GM23338 (cell line): ENCODE measurements around the gene GEMIN2. TPM values are rescaled to one million over a fixed set of nuclear protein-coding genes. Genes with fewer than 3 reads are reported as not detected.

Source experiments
- ATAC-seq: fragments of 200-7000 bp; cut with Tn5 transposase; 3 replicates; pipeline ENCODE4 v1.9.1; 2020
- DNase-seq: peaks from one replicate; pipeline ENCODE4 v3.0.0-alpha.2; 2015; ENCODE audit warnings: low spot score
- H2AFZ ChIP-seq: fragments of 200-600 bp; sonication (generic); 2 replicates; pipeline ENCODE4 v1.8.0; 2016; ENCODE audit warnings: antibody characterized with exemption, mild to moderate bottlenecking, moderate library complexity
- H3F3A ChIP-seq: fragments of 200-600 bp; sonication (generic); replicated peaks from 2 replicates; pipeline ENCODE4 v1.8.0; 2017; ENCODE audit warnings: antibody characterized with exemption, mixed run types, low read depth
- H3K27ac ChIP-seq: fragments of 200-600 bp; sonication (generic); 2 replicates; pipeline ENCODE4 v1.6.1; 2016; ENCODE audit warnings: low read depth
- H3K27me3 ChIP-seq: fragments of 200-600 bp; sonication (generic); 2 replicates; pipeline ENCODE4 v1.8.0; 2016; ENCODE audit warnings: mild to moderate bottlenecking, mixed run types, moderate library complexity; ENCODE audit not compliant: insufficient read depth
- H3K36me3 ChIP-seq: fragments of 200-600 bp; sonication (generic); 2 replicates; pipeline ENCODE4 v1.8.0; 2016; ENCODE audit warnings: mild to moderate bottlenecking; ENCODE audit not compliant: insufficient read depth
- H3K4me1 ChIP-seq: fragments of 200-600 bp; sonication (generic); 2 replicates; pipeline ENCODE4 v1.8.0; 2016; ENCODE audit warnings: mild to moderate bottlenecking, moderate library complexity; ENCODE audit not compliant: insufficient read depth
- H3K4me2 ChIP-seq: fragments of 200-600 bp; sonication (generic); 2 replicates; pipeline ENCODE4 v1.7.1; 2017; ENCODE audit warnings: mixed run types
- H3K4me3 ChIP-seq: fragments of 200-600 bp; sonication (generic); 2 replicates; pipeline ENCODE4 v1.6.1; 2016; ENCODE audit warnings: mixed run types
- H3K79me2 ChIP-seq: fragments of 200-600 bp; sonication (generic); replicated peaks from 2 replicates; pipeline ENCODE4 v1.8.0; 2017; ENCODE audit warnings: mild to moderate bottlenecking; ENCODE audit not compliant: insufficient read depth
- H3K9me2 ChIP-seq: fragments of 200-600 bp; sonication (generic); 2 replicates; pipeline ENCODE4 v1.8.0; 2017; ENCODE audit not compliant: insufficient read depth
- H4K20me1 ChIP-seq: fragments of 200-600 bp; sonication (generic); replicated peaks from 2 replicates; pipeline ENCODE4 v1.8.0; 2017; ENCODE audit warnings: mild to moderate bottlenecking; ENCODE audit not compliant: insufficient read depth
- H3K27ac Mint-ChIP-seq: 2 replicates; pipeline ENCODE4 v1.8.0; 2020; ENCODE audit warnings: inconsistent platforms, mild to moderate bottlenecking, moderate library complexity, mixed read lengths
- H3K27me3 Mint-ChIP-seq: 3 replicates; pipeline ENCODE4 v1.8.0; 2022; ENCODE audit warnings: low read depth, mild to moderate bottlenecking, moderate library complexity, mixed read lengths, inconsistent platforms; ENCODE audit not compliant: insufficient read depth, poor library complexity
- H3K36me3 Mint-ChIP-seq: 3 replicates; pipeline ENCODE4 v1.8.0; 2021; ENCODE audit warnings: low read depth, mild to moderate bottlenecking, inconsistent platforms, moderate library complexity, mixed read lengths
- H3K4me1 Mint-ChIP-seq: 3 replicates; pipeline ENCODE4 v1.8.0; 2020; ENCODE audit warnings: mild to moderate bottlenecking, inconsistent platforms, mixed read lengths
- H3K4me3 Mint-ChIP-seq: 3 replicates; pipeline ENCODE4 v1.8.0; 2021; ENCODE audit warnings: moderate library complexity, mild to moderate bottlenecking, inconsistent platforms, mixed read lengths
- H3K9me3 Mint-ChIP-seq: 3 replicates; pipeline ENCODE4 v1.8.0; 2020; ENCODE audit warnings: moderate library complexity, mild to moderate bottlenecking, inconsistent platforms, mixed read lengths
- CREB1 ChIP-seq: fragments of 250-450 bp; sonication (Bioruptor Pico); IDR thresholded peaks from 2 replicates; pipeline ENCODE4 v1.5.0; 2020; ENCODE audit warnings: low read depth, mild to moderate bottlenecking, moderate library complexity
- ETS1 ChIP-seq: IDR thresholded peaks from 2 replicates; pipeline ENCODE4 v1.6.1; 2016; ENCODE audit warnings: antibody characterized with exemption
- EZH2 ChIP-seq: fragments of 200-600 bp; sonication (generic); IDR thresholded peaks from one replicate; pipeline ENCODE4 v1.8.0; 2017; ENCODE audit warnings: antibody characterized with exemption, mild to moderate bottlenecking, low read depth; ENCODE audit not compliant: unreplicated experiment
- EZH2phosphoT487 ChIP-seq: fragments of 200-600 bp; sonication (generic); IDR thresholded peaks from one replicate; pipeline ENCODE4 v1.8.1; 2018; ENCODE audit warnings: antibody characterized with exemption; ENCODE audit not compliant: unreplicated experiment
- JUNB ChIP-seq: IDR thresholded peaks from one replicate; pipeline ENCODE4 v1.6.1; 2016; ENCODE audit warnings: antibody characterized with exemption; ENCODE audit not compliant: unreplicated experiment
- NANOG ChIP-seq: IDR thresholded peaks from 2 replicates; pipeline ENCODE4 v1.6.1; 2016; ENCODE audit warnings: antibody characterized with exemption, borderline replicate concordance
- POLR2AphosphoS5 ChIP-seq: IDR thresholded peaks from 2 replicates; pipeline ENCODE4 v1.6.1; 2016; ENCODE audit warnings: antibody characterized with exemption, low read depth
- STAT1 ChIP-seq: IDR thresholded peaks from one replicate; pipeline ENCODE4 v1.6.1; 2016; ENCODE audit warnings: antibody characterized with exemption; ENCODE audit not compliant: unreplicated experiment
- ZNF114 ChIP-seq: fragments of 250-450 bp; sonication (Bioruptor Pico); IDR thresholded peaks from 2 replicates; pipeline ENCODE4 v1.5.0; 2020; ENCODE audit warnings: mild to moderate bottlenecking, moderate library complexity
- ZNF331 ChIP-seq: fragments of 250-450 bp; sonication (Bioruptor Pico); IDR thresholded peaks from 2 replicates; pipeline ENCODE4 v1.5.0; 2020; ENCODE audit warnings: low read depth, mild to moderate bottlenecking, moderate library complexity
- ZNF462 ChIP-seq: fragments of 250-450 bp; sonication (Bioruptor Pico); IDR thresholded peaks from 2 replicates; pipeline ENCODE4 v1.5.0; 2020; ENCODE audit warnings: mild to moderate bottlenecking, moderate library complexity
- polyA plus RNA-seq: library from polyadenylated mRNA; unstranded; fragments of >200 nt; fragmentation: Nextera tagmentation; extraction: Ambion mirVana; gene quantifications from 2 replicates; pipeline ENCODE4 v1.2.1, GENCODE V29; 2016
- total RNA-seq: library from RNA; depleted of rRNA; stranded (reverse); fragments of >200 nt; shearing (Covaris generic); gene quantifications from 2 replicates; pipeline ENCODE4 v1.2.3, GENCODE V29; 2014
- TF ChIP-seq, protein P1 (sequence below), 2 experiments: fragments of 200-600 bp in 1 of 2; sonication (generic) in 1 of 2; conservative IDR thresholded peaks; 2 replicates each; pipeline versions ENCODE4 v1.5.1 to v1.6.1; 2016 to 2017; ENCODE audit warnings: antibody characterized with exemption in 2 of 2, low read depth in 2 of 2, mild to moderate bottlenecking in 2 of 2, moderate library complexity in 1 of 2
- TF ChIP-seq, protein P2 (sequence below): IDR thresholded peaks from one replicate; pipeline ENCODE4 v1.6.1; 2018; ENCODE audit warnings: antibody characterized with exemption; ENCODE audit not compliant: unreplicated experiment

GEMIN2 gene
- total and polyA plus RNA-seq, 2 experiments from 2014 or later: 37.0 to 61.6 TPM

- DNase-seq: no peak
- Mint-ChIP-seq H3K36me3 (peaks cover 51% of the 10 kb centered on the region), H3K27me3 (no peaks in the 10 kb centered on the region), H3K4me3 (no peak overlapping the region), H3K9me3 (no peaks in the 10 kb centered on the region), H3K27ac (no peak overlapping the region), H3K4me1 (no peaks in the 10 kb centered on the region; the same call in 2 of the 3 replicates)
- Histone ChIP-seq H3K79me2 (no peaks in the 10 kb centered on the region; the same call in 1 of the 2 replicates), H3K36me3 (peaks cover 44% of the 10 kb centered on the region), H3K4me2 (no peak overlapping the region), H3K4me3 (no peak overlapping the region), H2AFZ (no peak overlapping the region), H3F3A (no peaks in the 10 kb centered on the region), H3K4me1 (no peaks in the 10 kb centered on the region), H3K9me2 (no peaks in the 10 kb centered on the region), H4K20me1 (no peaks in the 10 kb centered on the region; the same call in 1 of the 2 replicates), H3K27me3 (no peaks in the 10 kb centered on the region), H3K27ac (no peak overlapping the region)
- TF ChIP-seq, protein P1, sequence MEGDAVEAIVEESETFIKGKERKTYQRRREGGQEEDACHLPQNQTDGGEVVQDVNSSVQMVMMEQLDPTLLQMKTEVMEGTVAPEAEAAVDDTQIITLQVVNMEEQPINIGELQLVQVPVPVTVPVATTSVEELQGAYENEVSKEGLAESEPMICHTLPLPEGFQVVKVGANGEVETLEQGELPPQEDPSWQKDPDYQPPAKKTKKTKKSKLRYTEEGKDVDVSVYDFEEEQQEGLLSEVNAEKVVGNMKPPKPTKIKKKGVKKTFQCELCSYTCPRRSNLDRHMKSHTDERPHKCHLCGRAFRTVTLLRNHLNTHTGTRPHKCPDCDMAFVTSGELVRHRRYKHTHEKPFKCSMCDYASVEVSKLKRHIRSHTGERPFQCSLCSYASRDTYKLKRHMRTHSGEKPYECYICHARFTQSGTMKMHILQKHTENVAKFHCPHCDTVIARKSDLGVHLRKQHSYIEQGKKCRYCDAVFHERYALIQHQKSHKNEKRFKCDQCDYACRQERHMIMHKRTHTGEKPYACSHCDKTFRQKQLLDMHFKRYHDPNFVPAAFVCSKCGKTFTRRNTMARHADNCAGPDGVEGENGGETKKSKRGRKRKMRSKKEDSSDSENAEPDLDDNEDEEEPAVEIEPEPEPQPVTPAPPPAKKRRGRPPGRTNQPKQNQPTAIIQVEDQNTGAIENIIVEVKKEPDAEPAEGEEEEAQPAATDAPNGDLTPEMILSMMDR (conservative IDR thresholded peaks at IDR 0.05; ENCODE audit: low read depth in 2 of 2): no peak
- TF ChIP-seq ZNF114 (CRISPR knock-in tag): no peak
- TF ChIP-seq EZH2phosphoT487: no peak
- TF ChIP-seq, protein P2, sequence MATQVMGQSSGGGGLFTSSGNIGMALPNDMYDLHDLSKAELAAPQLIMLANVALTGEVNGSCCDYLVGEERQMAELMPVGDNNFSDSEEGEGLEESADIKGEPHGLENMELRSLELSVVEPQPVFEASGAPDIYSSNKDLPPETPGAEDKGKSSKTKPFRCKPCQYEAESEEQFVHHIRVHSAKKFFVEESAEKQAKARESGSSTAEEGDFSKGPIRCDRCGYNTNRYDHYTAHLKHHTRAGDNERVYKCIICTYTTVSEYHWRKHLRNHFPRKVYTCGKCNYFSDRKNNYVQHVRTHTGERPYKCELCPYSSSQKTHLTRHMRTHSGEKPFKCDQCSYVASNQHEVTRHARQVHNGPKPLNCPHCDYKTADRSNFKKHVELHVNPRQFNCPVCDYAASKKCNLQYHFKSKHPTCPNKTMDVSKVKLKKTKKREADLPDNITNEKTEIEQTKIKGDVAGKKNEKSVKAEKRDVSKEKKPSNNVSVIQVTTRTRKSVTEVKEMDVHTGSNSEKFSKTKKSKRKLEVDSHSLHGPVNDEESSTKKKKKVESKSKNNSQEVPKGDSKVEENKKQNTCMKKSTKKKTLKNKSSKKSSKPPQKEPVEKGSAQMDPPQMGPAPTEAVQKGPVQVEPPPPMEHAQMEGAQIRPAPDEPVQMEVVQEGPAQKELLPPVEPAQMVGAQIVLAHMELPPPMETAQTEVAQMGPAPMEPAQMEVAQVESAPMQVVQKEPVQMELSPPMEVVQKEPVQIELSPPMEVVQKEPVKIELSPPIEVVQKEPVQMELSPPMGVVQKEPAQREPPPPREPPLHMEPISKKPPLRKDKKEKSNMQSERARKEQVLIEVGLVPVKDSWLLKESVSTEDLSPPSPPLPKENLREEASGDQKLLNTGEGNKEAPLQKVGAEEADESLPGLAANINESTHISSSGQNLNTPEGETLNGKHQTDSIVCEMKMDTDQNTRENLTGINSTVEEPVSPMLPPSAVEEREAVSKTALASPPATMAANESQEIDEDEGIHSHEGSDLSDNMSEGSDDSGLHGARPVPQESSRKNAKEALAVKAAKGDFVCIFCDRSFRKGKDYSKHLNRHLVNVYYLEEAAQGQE: no peak
- no peak for TF ChIP-seq POLR2AphosphoS5
- no peak for TF ChIP-seq NANOG
- TF ChIP-seq JUNB: no peak
- TF ChIP-seq STAT1: no peak
- no peak for TF ChIP-seq CREB1 (CRISPR knock-in tag)
- TF ChIP-seq ZNF331 (CRISPR knock-in tag): no peak
- no peak for TF ChIP-seq EZH2
- TF ChIP-seq ETS1: no peak
- no peak for TF ChIP-seq ZNF462
- ATAC-seq: no peak
These were observed 31.0 kb upstream of the GEMIN2 start for GRCh38 chr14:39083127-39083526.
